Nephron progenitor cell (in vitro differentiated cells): ENCODE data around the gene ZNF813.
A peak's percentile ranks its signal among the peaks of the same experiment; 100 is the strongest.

Source experiments
- DNase-seq: peaks from one replicate; pipeline ENCODE4 v3.0.0; 2021
- H3K27ac Mint-ChIP-seq: 2 replicates; pipeline ENCODE4 v1.8.0; 2021; ENCODE audit warnings: mild to moderate bottlenecking, moderate library complexity, mixed read lengths
- H3K27me3 Mint-ChIP-seq: 2 replicates; pipeline ENCODE4 v1.8.0; 2021; ENCODE audit warnings: mild to moderate bottlenecking, low read depth, mixed read lengths; ENCODE audit not compliant: poor library complexity
- H3K36me3 Mint-ChIP-seq: 2 replicates; pipeline ENCODE4 v1.8.0; 2021; ENCODE audit warnings: low read depth, mixed read lengths
- H3K4me1 Mint-ChIP-seq: 2 replicates; pipeline ENCODE4 v1.8.0; 2021; ENCODE audit warnings: mixed read lengths
- H3K4me3 Mint-ChIP-seq: 2 replicates; pipeline ENCODE4 v1.8.0; 2021; ENCODE audit warnings: mild to moderate bottlenecking, moderate library complexity, mixed read lengths
- H3K9me3 Mint-ChIP-seq: 2 replicates; pipeline ENCODE4 v1.8.0; 2021; ENCODE audit warnings: mild to moderate bottlenecking, moderate library complexity, mixed read lengths
- TF ChIP-seq, protein P1 (sequence below): fragments of 200-600 bp; sonication (generic); IDR thresholded peaks from 2 replicates; pipeline ENCODE4 v1.5.0; 2021; ENCODE audit warnings: antibody characterized with exemption

The ZNF813 gene

DNA sequence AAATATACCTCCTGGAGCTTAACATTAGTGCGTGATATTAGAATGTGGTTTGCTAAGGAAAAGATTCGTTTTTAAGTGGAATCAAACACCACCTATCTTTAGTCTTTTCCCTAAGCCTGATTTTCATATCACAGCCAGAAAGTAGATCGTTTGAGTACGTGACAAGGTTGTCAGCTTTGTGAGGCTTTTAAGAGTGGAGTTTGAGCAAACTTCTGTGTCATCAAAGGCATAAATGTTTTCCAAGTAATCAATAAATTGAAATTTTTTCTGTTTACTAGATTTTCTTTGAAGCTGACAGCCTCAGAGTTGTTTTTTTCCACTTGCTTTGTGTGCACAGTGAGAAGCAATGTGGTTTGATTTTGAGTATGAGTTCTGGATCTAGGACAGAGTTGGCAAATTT is 63.9 kb downstream of the ZNF813 start:
- H3K9me3 Mint-ChIP-seq, result no peaks in the 10 kb centered on the region
- no peaks in the 10 kb centered on the region for H3K27me3 Mint-ChIP-seq
- no peak overlapping the region for H3K27ac Mint-ChIP-seq
- no peak for DNase-seq
- TF ChIP-seq, protein P1, sequence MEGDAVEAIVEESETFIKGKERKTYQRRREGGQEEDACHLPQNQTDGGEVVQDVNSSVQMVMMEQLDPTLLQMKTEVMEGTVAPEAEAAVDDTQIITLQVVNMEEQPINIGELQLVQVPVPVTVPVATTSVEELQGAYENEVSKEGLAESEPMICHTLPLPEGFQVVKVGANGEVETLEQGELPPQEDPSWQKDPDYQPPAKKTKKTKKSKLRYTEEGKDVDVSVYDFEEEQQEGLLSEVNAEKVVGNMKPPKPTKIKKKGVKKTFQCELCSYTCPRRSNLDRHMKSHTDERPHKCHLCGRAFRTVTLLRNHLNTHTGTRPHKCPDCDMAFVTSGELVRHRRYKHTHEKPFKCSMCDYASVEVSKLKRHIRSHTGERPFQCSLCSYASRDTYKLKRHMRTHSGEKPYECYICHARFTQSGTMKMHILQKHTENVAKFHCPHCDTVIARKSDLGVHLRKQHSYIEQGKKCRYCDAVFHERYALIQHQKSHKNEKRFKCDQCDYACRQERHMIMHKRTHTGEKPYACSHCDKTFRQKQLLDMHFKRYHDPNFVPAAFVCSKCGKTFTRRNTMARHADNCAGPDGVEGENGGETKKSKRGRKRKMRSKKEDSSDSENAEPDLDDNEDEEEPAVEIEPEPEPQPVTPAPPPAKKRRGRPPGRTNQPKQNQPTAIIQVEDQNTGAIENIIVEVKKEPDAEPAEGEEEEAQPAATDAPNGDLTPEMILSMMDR, result no peak
- no peak overlapping the region for H3K4me3 Mint-ChIP-seq
- no peaks in the 10 kb centered on the region for H3K4me1 Mint-ChIP-seq
- peaks cover 21% of the 10 kb centered on the region for H3K36me3 Mint-ChIP-seq

DNA sequence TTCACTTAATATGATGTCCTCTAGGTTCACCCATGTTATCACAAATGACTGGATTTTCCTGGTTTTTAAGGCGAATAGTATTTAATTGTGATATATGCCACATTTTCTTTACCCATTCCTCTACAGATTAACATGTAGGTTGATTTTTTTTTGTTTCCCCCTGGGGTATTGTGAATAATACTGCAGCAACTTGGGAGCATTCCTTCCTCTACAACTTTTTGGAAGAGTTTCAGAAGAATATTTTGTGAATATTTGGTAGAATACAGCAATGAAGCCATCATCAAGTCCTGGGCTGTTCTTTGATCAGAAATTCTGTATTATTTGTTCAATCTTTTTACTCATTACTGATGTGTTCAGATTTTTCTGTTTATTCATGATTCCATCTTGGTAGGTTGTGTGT is 64.8 kb downstream of the ZNF813 start:
- no peak overlapping the region for H3K4me3 Mint-ChIP-seq
- no peak overlapping the region for H3K27ac Mint-ChIP-seq
- no peaks in the 10 kb centered on the region for H3K27me3 Mint-ChIP-seq
- TF ChIP-seq, protein P1, result no peak
- DNase-seq, result no peak
- peaks cover 16% of the 10 kb centered on the region for H3K36me3 Mint-ChIP-seq
- H3K9me3 Mint-ChIP-seq, result no peaks in the 10 kb centered on the region
- H3K4me1 Mint-ChIP-seq, result no peaks in the 10 kb centered on the region

DNA sequence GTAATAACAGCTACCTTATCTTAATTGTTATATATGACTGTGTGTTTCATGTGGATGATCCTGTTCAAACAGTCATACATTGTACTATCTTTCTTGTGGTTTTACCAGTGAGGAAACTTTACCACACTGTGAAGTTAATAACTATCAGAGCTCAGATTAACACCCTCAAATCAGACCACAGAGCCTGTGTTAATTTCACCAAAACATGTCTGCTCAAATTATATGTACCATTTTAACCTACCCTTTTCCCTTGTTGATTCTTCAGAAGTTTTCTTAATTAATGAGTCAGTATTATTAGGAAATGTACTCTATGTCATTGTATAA is 68.7 kb downstream of the ZNF813 start:
- TF ChIP-seq, protein P1, result no peak
- no peak for DNase-seq
- Mint-ChIP-seq H3K36me3 (peaks cover 11% of the 10 kb centered on the region), H3K9me3 (no peaks in the 10 kb centered on the region), H3K4me1 (peaks cover 13% of the 10 kb centered on the region), H3K4me3 (no peak overlapping the region), H3K27ac (no peak overlapping the region), H3K27me3 (peaks cover 8% of the 10 kb centered on the region)

DNA sequence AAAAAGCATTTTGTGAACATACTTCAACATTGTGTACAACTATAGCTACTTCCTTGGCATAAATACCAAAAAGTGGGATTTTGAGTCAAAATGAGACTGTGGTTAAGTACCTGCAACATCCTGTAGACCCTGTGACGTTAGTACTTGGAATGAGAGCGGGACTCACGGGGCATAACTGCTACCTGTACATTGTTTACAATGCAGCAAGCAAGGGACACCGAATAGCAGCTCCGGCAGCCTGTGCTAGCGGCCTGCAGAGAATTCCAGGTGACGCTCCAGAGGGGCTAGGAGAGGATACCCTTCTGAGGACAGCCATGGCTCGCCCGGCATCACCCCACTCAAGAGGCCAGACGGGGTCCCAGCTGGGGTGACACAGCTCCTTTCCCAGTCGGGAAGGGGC is 69.6 kb downstream of the ZNF813 start:
- peaks cover 18% of the 10 kb centered on the region for H3K36me3 Mint-ChIP-seq
- peak overlapping the region; percentile 92 for H3K4me3 Mint-ChIP-seq
- peaks cover 13% of the 10 kb centered on the region for H3K4me1 Mint-ChIP-seq
- no peak for DNase-seq
- TF ChIP-seq, protein P1, result no peak
- peaks cover 8% of the 10 kb centered on the region for H3K27me3 Mint-ChIP-seq
- H3K9me3 Mint-ChIP-seq, result no peaks in the 10 kb centered on the region
- no peak overlapping the region for H3K27ac Mint-ChIP-seq

DNA sequence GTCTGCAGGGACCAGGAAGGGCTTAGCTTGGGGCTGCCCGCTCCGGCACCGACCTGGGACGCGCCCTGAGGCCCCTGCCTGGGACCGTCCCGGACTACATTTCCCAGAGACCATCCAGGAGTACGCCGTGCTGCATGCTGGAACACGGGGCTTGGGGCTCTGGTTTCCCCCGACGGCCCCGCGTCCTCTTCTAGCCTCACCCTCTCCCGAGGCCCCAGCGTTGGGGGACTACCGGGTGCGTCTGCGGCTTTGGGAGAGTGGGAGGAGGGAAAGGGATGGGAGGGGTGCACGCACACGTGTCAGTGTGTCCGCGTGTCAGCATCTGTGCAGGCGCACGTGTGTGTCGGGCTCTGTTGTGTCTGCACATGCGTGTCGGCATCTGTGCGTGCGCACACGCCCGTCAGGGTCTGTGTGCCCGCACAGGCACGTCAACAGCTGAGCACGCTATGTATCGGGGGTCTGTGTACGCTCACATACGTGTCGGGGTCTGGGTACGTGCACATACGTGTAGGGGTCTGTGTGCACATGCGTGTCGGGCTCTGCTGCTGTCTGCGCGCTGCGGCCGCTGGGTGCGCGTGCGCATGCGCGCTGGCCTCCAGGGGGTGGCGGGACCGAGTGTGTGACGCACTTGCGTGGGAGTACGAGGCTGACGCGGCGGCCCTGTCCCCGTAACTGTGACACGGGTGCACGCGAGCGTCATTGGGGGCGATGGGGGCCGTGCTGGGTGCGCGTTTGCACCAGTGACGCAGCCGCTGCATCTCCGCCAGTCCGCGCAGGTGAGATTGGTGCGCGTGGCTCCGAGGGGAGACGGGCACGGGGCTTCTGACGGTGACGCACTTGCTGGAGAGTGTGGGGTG is 70.2 kb downstream of the ZNF813 start, which contains the start of gene ZNF331:
TSS of gene ZNF331 (plus strand) at position 625 of the 857 bp plus-strand sequence. CDS start 31,232 bp downstream, outside the sequence.
- H3K4me1 Mint-ChIP-seq, result peaks cover 13% of the 10 kb centered on the region
- DNase-seq, result peak; percentile 75
- H3K27me3 Mint-ChIP-seq, result peaks cover 8% of the 10 kb centered on the region
- H3K36me3 Mint-ChIP-seq, result peaks cover 23% of the 10 kb centered on the region
- H3K27ac Mint-ChIP-seq, result peak within 1 kb of the TSS; percentile 94
- H3K9me3 Mint-ChIP-seq, result no peaks in the 10 kb centered on the region
- TF ChIP-seq, protein P1, result peak; percentile 8
- peak within 1 kb of the TSS; percentile 92 for H3K4me3 Mint-ChIP-seq
